Type B pancreatic cell (in vitro differentiated cells): ENCODE results near the gene ADGRF1. TPM values are rescaled to one million over a fixed set of nuclear protein-coding genes. Genes with fewer than 3 reads are reported as not detected.

ENCODE experiments used
- DNase-seq: peaks from one replicate; pipeline ENCODE4 v3.0.0; 2021; ENCODE audit warnings: mixed read lengths; ENCODE audit not compliant: unreplicated experiment; ENCODE audit errors: extremely low spot score
- H3K27ac Mint-ChIP-seq: 2 replicates; pipeline ENCODE4 v1.8.0; 2021; ENCODE audit warnings: mild to moderate bottlenecking, mixed read lengths
- H3K27me3 Mint-ChIP-seq: 2 replicates; pipeline ENCODE4 v1.8.0; 2021; ENCODE audit warnings: mixed read lengths
- H3K36me3 Mint-ChIP-seq: 2 replicates; pipeline ENCODE4 v1.8.0; 2021; ENCODE audit warnings: mixed read lengths
- H3K4me1 Mint-ChIP-seq: one replicate; pipeline ENCODE4 v1.8.0; 2021; ENCODE audit warnings: mixed read lengths; ENCODE audit not compliant: unreplicated experiment
- H3K4me3 Mint-ChIP-seq: 2 replicates; pipeline ENCODE4 v1.8.0; 2021; ENCODE audit warnings: mild to moderate bottlenecking, mixed read lengths
- H3K9me3 Mint-ChIP-seq: 2 replicates; pipeline ENCODE4 v1.8.0; 2021; ENCODE audit warnings: mixed read lengths
- CTCF ChIP-seq: fragments of 200-600 bp; sonication (generic); conservative IDR thresholded peaks from 2 replicates; pipeline ENCODE4 v1.5.0; 2021; ENCODE audit warnings: antibody characterized with exemption, mild to moderate bottlenecking
- total RNA-seq: library from RNA; stranded (reverse); gene quantifications from 2 replicates; pipeline ENCODE4 v1.2.1, GENCODE V29; 2021; ENCODE audit warnings: low replicate concordance

The ADGRF1 gene
- total RNA-seq, 1 donor from 2014 or later, result 20.0 TPM

GRCh38 chr6:46959419-46959818, 82.7 kb downstream of the ADGRF1 start:
- Mint-ChIP-seq H3K27ac (no peak overlapping the region), H3K36me3 (no peaks in the 10 kb centered on the region), H3K4me1 (peaks cover 8% of the 10 kb centered on the region), H3K27me3 (peaks cover 7% of the 10 kb centered on the region), H3K9me3 (peaks cover 4% of the 10 kb centered on the region), H3K4me3 (no peak overlapping the region)
- TF ChIP-seq CTCF, result no peak
- no peak for DNase-seq

DNA sequence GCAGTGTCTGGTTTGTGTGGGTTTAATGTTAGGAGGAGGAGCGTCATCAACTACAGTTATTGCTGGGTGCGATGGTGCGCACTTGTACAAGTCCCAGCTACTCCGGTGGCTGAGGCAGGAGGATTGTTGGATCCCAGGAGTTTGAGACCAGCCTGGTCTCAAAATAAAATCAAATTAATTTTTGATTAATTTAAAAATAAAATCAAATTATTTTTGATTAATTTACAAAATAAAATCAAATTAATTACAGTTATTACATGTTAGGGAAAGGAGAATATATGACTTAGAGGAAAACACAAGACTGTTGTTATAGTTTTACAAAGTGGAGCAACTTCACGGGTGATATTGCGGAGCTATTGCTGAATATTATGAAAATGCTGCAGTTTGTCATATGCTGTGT, 85.7 kb downstream of the ADGRF1 start:
- peaks cover 10% of the 10 kb centered on the region for H3K4me1 Mint-ChIP-seq
- H3K9me3 Mint-ChIP-seq, result peaks cover 4% of the 10 kb centered on the region
- H3K36me3 Mint-ChIP-seq, result no peaks in the 10 kb centered on the region
- no peak overlapping the region for H3K27ac Mint-ChIP-seq
- no peak for DNase-seq
- H3K27me3 Mint-ChIP-seq, result peaks cover 7% of the 10 kb centered on the region
- H3K4me3 Mint-ChIP-seq, result no peak overlapping the region
- TF ChIP-seq CTCF, result no peak

DNA sequence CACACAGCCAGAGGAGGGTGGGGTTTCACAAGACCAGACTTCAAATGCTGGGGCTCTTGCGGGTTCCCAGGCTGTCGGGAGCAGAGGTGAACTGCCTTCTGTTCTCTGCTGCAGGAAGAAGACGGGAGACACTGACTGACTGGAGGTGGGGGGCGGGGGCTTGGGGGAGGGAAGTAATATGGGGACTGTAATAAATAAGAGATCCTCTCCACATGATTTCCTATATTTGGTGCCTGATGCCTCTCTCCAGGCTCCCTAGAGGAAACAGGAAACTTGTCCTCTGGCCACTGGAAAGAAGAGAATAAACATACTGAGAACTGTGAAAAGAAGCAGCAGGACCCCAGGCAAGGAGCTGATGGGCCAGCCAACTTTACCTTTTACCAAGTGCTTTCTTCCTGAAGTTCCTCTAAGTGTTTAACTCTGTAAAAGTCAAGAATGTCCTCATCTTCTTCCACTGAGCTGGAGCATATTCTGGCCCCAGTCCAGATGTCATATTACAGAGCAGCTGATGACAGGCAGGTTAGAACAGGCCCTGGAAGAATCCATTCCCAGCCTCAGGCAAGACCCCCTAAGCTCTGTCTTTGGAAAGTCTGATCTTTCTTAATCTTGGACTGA, 87.2 kb downstream of the ADGRF1 start:
- peaks cover 12% of the 10 kb centered on the region for H3K27me3 Mint-ChIP-seq
- H3K36me3 Mint-ChIP-seq, result no peaks in the 10 kb centered on the region
- no peak overlapping the region for H3K27ac Mint-ChIP-seq
- no peak for DNase-seq
- H3K4me3 Mint-ChIP-seq, result no peak overlapping the region
- peaks cover 10% of the 10 kb centered on the region for H3K4me1 Mint-ChIP-seq
- no peak for TF ChIP-seq CTCF
- peaks cover 4% of the 10 kb centered on the region for H3K9me3 Mint-ChIP-seq

DNA sequence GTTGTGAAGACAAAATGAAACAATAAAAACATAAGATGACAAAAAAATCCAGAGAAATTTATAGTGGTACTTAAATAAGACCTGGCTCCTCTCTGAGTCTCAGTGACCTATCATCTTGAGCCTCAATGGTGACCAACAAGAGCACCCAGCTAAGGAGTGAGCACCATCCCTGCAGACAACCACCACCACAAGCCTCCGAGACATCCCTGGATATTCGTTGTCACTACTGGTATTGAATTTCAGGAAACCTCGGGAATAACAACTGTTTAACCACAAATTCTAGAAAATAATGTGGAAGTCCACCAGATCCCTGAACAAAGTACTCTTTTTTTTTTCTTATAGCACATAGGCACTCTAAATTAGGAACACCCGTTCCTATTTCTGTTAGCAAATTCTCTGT, 88.2 kb downstream of the ADGRF1 start:
- no peak for DNase-seq
- TF ChIP-seq CTCF, result no peak
- no peak overlapping the region for H3K4me3 Mint-ChIP-seq
- H3K4me1 Mint-ChIP-seq, result peaks cover 10% of the 10 kb centered on the region
- peaks cover 4% of the 10 kb centered on the region for H3K9me3 Mint-ChIP-seq
- H3K27me3 Mint-ChIP-seq, result peaks cover 12% of the 10 kb centered on the region
- H3K27ac Mint-ChIP-seq, result no peak overlapping the region
- no peaks in the 10 kb centered on the region for H3K36me3 Mint-ChIP-seq

- H3K36me3 Mint-ChIP-seq, result no peaks in the 10 kb centered on the region
- no peak for TF ChIP-seq CTCF
- peaks cover 4% of the 10 kb centered on the region for H3K27me3 Mint-ChIP-seq
- no peak for DNase-seq
- peaks cover 6% of the 10 kb centered on the region for H3K9me3 Mint-ChIP-seq
- peaks cover 5% of the 10 kb centered on the region for H3K4me1 Mint-ChIP-seq
- H3K4me3 Mint-ChIP-seq, result no peak overlapping the region
- H3K27ac Mint-ChIP-seq, result no peak overlapping the region
Observed at GRCh38 chr6:46949632-46950280, 92.4 kb downstream of the ADGRF1 start.
